Nephron (organoid): ENCODE results near the gene PGGT1B.

Experiments
- H3K27ac Mint-ChIP-seq, 3 experiments: 2 replicates each; pipeline ENCODE4 v1.8.0; 2020; ENCODE audit warnings: mixed read lengths in 3 of 3, mild to moderate bottlenecking in 2 of 3, moderate library complexity in 1 of 3
- H3K27me3 Mint-ChIP-seq: 2 replicates; pipeline ENCODE4 v1.8.0; 2021; ENCODE audit warnings: low read depth, mild to moderate bottlenecking, moderate library complexity, mixed read lengths
- H3K36me3 Mint-ChIP-seq: 2 replicates; pipeline ENCODE4 v1.8.0; 2020; ENCODE audit warnings: low read depth, mixed read lengths
- H3K4me1 Mint-ChIP-seq: 2 replicates; pipeline ENCODE4 v1.8.0; 2020; ENCODE audit warnings: mixed read lengths
- H3K4me3 Mint-ChIP-seq, 3 experiments: 2 replicates each; pipeline ENCODE4 v1.8.0; 2020; ENCODE audit warnings: mild to moderate bottlenecking in 3 of 3, mixed read lengths in 3 of 3, moderate library complexity in 2 of 3
- H3K9me3 Mint-ChIP-seq: 2 replicates; pipeline ENCODE4 v1.8.0; 2020; ENCODE audit warnings: mixed read lengths
- TF ChIP-seq, protein P1 (sequence below), 3 experiments: fragments of 200-600 bp; sonication (generic); IDR thresholded peaks; one replicate each; pipeline ENCODE4 v1.5.0; 2021; ENCODE audit warnings: antibody characterized with exemption in 3 of 3; ENCODE audit not compliant: unreplicated experiment in 3 of 3

The PGGT1B gene

DNA sequence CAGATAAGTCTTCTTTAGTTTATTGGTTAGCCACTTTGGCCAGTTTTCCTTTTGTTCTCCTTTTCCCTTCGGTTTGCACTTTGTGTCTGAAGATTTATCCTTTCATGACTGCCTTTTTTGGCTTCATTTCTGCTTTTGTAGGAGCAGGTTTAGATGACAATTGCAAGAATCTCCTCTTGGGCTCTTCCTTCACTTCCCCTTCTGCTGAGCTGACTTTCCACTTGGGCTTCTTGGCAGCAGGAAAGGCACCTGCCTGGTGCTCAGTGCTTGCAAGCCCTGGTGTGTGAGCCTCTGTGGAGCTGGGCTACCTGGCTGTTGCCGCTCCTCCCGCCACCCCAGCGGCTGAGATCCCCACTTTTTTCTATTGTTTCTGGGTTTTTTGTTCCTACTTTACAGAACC, 26.4 kb upstream of the PGGT1B start:
- no peak overlapping the region for H3K27ac Mint-ChIP-seq
- H3K9me3 Mint-ChIP-seq: peaks cover 19% of the 10 kb centered on the region
- peaks cover 24% of the 10 kb centered on the region for H3K36me3 Mint-ChIP-seq
- no peaks in the 10 kb centered on the region for H3K27me3 Mint-ChIP-seq
- TF ChIP-seq, protein P1, sequence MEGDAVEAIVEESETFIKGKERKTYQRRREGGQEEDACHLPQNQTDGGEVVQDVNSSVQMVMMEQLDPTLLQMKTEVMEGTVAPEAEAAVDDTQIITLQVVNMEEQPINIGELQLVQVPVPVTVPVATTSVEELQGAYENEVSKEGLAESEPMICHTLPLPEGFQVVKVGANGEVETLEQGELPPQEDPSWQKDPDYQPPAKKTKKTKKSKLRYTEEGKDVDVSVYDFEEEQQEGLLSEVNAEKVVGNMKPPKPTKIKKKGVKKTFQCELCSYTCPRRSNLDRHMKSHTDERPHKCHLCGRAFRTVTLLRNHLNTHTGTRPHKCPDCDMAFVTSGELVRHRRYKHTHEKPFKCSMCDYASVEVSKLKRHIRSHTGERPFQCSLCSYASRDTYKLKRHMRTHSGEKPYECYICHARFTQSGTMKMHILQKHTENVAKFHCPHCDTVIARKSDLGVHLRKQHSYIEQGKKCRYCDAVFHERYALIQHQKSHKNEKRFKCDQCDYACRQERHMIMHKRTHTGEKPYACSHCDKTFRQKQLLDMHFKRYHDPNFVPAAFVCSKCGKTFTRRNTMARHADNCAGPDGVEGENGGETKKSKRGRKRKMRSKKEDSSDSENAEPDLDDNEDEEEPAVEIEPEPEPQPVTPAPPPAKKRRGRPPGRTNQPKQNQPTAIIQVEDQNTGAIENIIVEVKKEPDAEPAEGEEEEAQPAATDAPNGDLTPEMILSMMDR (IDR thresholded peaks at IDR 0.05; ENCODE audit: unreplicated experiment in 3 of 3): no peak
- no peaks in the 10 kb centered on the region for H3K4me1 Mint-ChIP-seq
- H3K4me3 Mint-ChIP-seq: no peak overlapping the region

DNA sequence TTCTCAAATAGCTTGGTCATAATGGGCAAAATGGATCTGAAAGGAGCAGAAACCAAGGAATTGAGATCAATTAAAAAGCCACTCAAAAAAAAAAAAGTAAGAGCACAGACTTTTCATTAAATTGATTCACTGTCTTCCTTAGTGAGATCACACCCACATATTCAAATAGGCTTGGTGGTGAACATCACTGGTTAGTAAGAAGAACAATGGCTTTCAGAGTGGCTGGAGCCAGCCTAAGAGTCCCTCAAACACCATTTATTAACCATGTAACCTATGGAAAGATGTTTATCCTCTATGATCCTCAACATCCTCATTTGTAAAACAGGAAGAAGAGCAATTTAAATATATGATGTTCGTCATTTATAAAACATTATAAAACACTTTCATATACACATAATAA, 21.3 kb upstream of the PGGT1B start:
- TF ChIP-seq, protein P1 (IDR thresholded peaks at IDR 0.05; ENCODE audit: unreplicated experiment in 3 of 3): no peak
- peaks cover 3% of the 10 kb centered on the region for H3K36me3 Mint-ChIP-seq
- no peak overlapping the region for H3K27ac Mint-ChIP-seq
- no peaks in the 10 kb centered on the region for H3K27me3 Mint-ChIP-seq
- no peaks in the 10 kb centered on the region for H3K4me1 Mint-ChIP-seq
- H3K9me3 Mint-ChIP-seq: no peaks in the 10 kb centered on the region
- no peak overlapping the region for H3K4me3 Mint-ChIP-seq

DNA sequence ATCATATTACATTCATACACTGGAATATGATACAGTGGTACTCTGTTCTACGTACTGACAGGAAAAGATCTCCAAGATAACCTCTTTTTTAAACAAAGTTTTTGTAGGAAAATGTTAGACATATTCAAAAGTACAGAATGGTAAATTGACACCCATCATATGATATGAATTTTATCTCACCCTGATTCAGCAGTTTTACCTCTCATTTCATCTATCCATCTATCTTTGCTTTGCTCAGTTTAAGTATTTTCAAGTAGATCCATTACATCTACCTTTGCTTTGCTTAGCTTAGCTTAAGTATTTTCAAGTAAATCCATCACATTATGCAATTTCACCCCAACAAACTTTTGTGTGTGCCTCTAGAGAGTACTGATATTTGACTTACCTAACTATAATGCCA, 19.5 kb upstream of the PGGT1B start:
- no peak overlapping the region for H3K4me3 Mint-ChIP-seq
- H3K4me1 Mint-ChIP-seq: no peaks in the 10 kb centered on the region
- H3K36me3 Mint-ChIP-seq: peaks cover 3% of the 10 kb centered on the region
- no peaks in the 10 kb centered on the region for H3K9me3 Mint-ChIP-seq
- H3K27me3 Mint-ChIP-seq: no peaks in the 10 kb centered on the region
- no peak overlapping the region for H3K27ac Mint-ChIP-seq
- TF ChIP-seq, protein P1 (IDR thresholded peaks at IDR 0.05; ENCODE audit: unreplicated experiment in 3 of 3): no peak

DNA sequence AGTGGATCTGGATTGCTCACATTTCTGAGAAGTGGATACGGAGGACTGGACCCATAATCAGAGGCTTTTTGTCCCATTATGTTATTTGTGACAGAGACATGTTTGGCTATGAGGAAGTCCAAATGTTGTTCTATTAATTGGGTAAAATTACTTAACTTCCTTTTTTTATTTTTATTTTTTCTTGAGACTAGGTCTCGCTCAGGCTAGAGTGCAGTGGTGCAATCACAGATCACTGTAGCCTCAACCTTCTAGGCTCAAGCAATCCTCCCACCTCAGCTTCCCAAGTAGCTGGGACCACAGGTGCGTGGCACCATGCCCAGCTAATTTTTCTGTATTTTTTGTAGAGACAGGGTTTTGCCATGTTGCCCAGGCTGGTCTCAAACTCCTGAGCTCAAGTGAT, 11.9 kb upstream of the PGGT1B start:
- H3K36me3 Mint-ChIP-seq: peaks cover 20% of the 10 kb centered on the region
- H3K9me3 Mint-ChIP-seq: no peaks in the 10 kb centered on the region
- H3K27me3 Mint-ChIP-seq: no peaks in the 10 kb centered on the region
- no peak overlapping the region for H3K4me3 Mint-ChIP-seq
- no peak overlapping the region for H3K27ac Mint-ChIP-seq
- H3K4me1 Mint-ChIP-seq: no peaks in the 10 kb centered on the region
- TF ChIP-seq, protein P1 (IDR thresholded peaks at IDR 0.05; ENCODE audit: unreplicated experiment in 3 of 3): no peak

DNA sequence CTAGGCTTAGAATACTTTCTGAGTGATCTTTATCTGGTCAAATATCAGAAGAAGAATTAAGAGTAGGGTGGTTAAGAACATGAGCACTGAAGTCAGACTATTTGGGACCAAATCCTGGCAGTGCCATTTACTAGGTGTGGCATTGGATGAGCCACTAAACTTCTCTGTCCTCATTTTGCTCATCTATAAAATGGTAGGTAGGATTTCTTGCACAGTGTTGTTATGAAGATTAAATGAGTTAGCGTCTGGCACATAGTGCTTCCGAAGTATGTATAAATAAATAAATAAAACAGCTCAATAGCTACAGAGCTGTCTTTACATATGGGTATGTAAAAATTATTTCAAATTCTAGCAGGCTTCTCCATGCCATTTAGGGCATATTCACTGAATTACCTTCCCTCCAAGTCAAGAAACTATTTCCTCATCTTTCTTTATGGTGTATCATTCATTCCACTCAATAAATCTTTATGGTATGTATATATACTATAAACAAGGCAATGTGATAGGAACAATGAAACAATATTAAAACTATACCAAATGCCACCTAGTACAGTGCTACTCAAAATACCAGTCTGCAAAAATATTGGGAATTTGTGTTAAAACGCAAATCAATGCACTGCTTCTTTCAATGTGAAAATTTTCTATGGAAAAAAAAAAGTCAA, 9.8 kb upstream of the PGGT1B start:
- no peaks in the 10 kb centered on the region for H3K27me3 Mint-ChIP-seq
- H3K4me3 Mint-ChIP-seq: no peak overlapping the region
- H3K4me1 Mint-ChIP-seq: no peaks in the 10 kb centered on the region
- H3K9me3 Mint-ChIP-seq: no peaks in the 10 kb centered on the region
- TF ChIP-seq, protein P1 (IDR thresholded peaks at IDR 0.05; ENCODE audit: unreplicated experiment in 3 of 3): no peak
- no peak overlapping the region for H3K27ac Mint-ChIP-seq
- peaks cover 24% of the 10 kb centered on the region for H3K36me3 Mint-ChIP-seq
